Liver (tissue), 9 donors: ENCODE measurements around the gene MYO7B. TPM values are rescaled to one million over a fixed set of nuclear protein-coding genes. Genes with fewer than 3 reads are reported as not detected.

Experiments used
- DNase-seq: peaks from one replicate; pipeline ENCODE4 v3.0.0-alpha.2; 2017; ENCODE audit warnings: low spot score
- H3K27ac ChIP-seq, 2 donors: one replicate each; pipeline ENCODE4 v1.7.0; 2013; ENCODE audit warnings: inconsistent platforms in 2 of 2, low read length in 2 of 2, control low read depth in 1 of 2, low read depth in 1 of 2, mild to moderate bottlenecking in 1 of 2
- H3K27me3 ChIP-seq, 4 donors: one replicate each; pipeline versions ENCODE4 v1.6.1 to v1.7.0; 2013; ENCODE audit warnings: low read length in 3 of 4, inconsistent platforms in 1 of 4, mild to moderate bottlenecking in 1 of 4, moderate library complexity in 1 of 4; ENCODE audit not compliant: control insufficient read depth in 4 of 4, insufficient read depth in 4 of 4
- H3K36me3 ChIP-seq, 4 donors: one replicate each; pipeline versions ENCODE4 v1.6.1 to v1.7.0; 2013; ENCODE audit warnings: low read length in 3 of 4, mild to moderate bottlenecking in 3 of 4, low read depth in 1 of 4, moderate library complexity in 1 of 4; ENCODE audit not compliant: control insufficient read depth in 4 of 4, insufficient read depth in 3 of 4
- H3K4me1 ChIP-seq, 4 donors: one replicate each; pipeline versions ENCODE4 v1.6.1 to v1.7.0; 2013; ENCODE audit warnings: low read length in 3 of 4, mild to moderate bottlenecking in 3 of 4, moderate library complexity in 1 of 4; ENCODE audit not compliant: control insufficient read depth in 4 of 4, insufficient read depth in 4 of 4
- H3K4me3 ChIP-seq, 3 donors: one replicate each; pipeline versions ENCODE4 v1.6.1 to v1.7.0; 2013; ENCODE audit warnings: low read length in 3 of 3, control low read depth in 1 of 3, low read depth in 1 of 3, mild to moderate bottlenecking in 1 of 3
- H3K9ac ChIP-seq, 2 donors: one replicate each; pipeline ENCODE4 v1.7.0; 2013; ENCODE audit warnings: low read length in 2 of 2, mild to moderate bottlenecking in 2 of 2, moderate library complexity in 2 of 2, control low read depth in 1 of 2, low read depth in 1 of 2
- H3K9me3 ChIP-seq, 4 donors: one replicate each; pipeline versions ENCODE4 v1.6.1 to v1.7.0; 2013; ENCODE audit warnings: low read length in 3 of 4; ENCODE audit not compliant: control insufficient read depth in 4 of 4
- FOXA1 ChIP-seq: IDR thresholded peaks from 2 replicates; pipeline ENCODE4 v1.6.1; 2016; ENCODE audit warnings: antibody characterized with exemption
- FOXA2 ChIP-seq: IDR thresholded peaks from 2 replicates; pipeline ENCODE4 v1.6.1; 2016; ENCODE audit warnings: antibody characterized with exemption
- GABPA ChIP-seq, 2 donors: IDR thresholded peaks in 1 of 2; conservative IDR thresholded peaks in 1 of 2; 2 replicates each; pipeline ENCODE4 v1.6.1; 2016; ENCODE audit warnings: antibody characterized with exemption in 2 of 2, mild to moderate bottlenecking in 1 of 2, moderate library complexity in 1 of 2
- HNF4A ChIP-seq, 2 donors: conservative IDR thresholded peaks; 2 replicates each; pipeline ENCODE4 v1.6.1; 2016; ENCODE audit warnings: antibody characterized with exemption in 2 of 2, mild to moderate bottlenecking in 2 of 2
- JUND ChIP-seq, 2 donors: IDR thresholded peaks; 2 replicates each; pipeline ENCODE4 v1.6.1; 2016; ENCODE audit warnings: antibody characterized with exemption in 2 of 2
- NR2F2 ChIP-seq: IDR thresholded peaks from 2 replicates; pipeline ENCODE4 v1.6.1; 2016; ENCODE audit warnings: antibody characterized with exemption
- RAD21 ChIP-seq, 2 donors: IDR thresholded peaks; 2 replicates each; pipeline ENCODE4 v1.6.1; 2016; ENCODE audit warnings: antibody characterized with exemption in 2 of 2, mild to moderate bottlenecking in 2 of 2
- REST ChIP-seq: IDR thresholded peaks from 2 replicates; pipeline ENCODE4 v1.6.1; 2016; ENCODE audit warnings: antibody characterized with exemption, mild to moderate bottlenecking
- RXRA ChIP-seq, 2 donors: IDR thresholded peaks; 2 replicates each; pipeline ENCODE4 v1.6.1; 2017 to 2018; ENCODE audit warnings: antibody characterized with exemption in 2 of 2, mild to moderate bottlenecking in 1 of 2
- SP1 ChIP-seq: IDR thresholded peaks from 2 replicates; pipeline ENCODE4 v1.6.1; 2018; ENCODE audit warnings: antibody characterized with exemption, mild to moderate bottlenecking
- TAF1 ChIP-seq: conservative IDR thresholded peaks from 2 replicates; pipeline ENCODE4 v1.6.1; 2016; ENCODE audit warnings: antibody characterized with exemption, mild to moderate bottlenecking
- YY1 ChIP-seq: IDR thresholded peaks from 2 replicates; pipeline ENCODE4 v1.6.1; 2016; ENCODE audit warnings: antibody characterized with exemption, mild to moderate bottlenecking
- ZBTB33 ChIP-seq: IDR thresholded peaks from 2 replicates; pipeline ENCODE4 v1.6.1; 2016; ENCODE audit warnings: antibody characterized with exemption
- WGBS: extraction: QIAGEN DNeasy Blood & Tissue Kit; methylation state at CpG from one replicate; pipeline ENCODE4 v1.1.7; 2013; 5-methylcytosine and 5-hydroxymethylcytosine counted together
- polyA plus RNA-seq, 2 donors: library from polyadenylated mRNA; stranded (reverse) in 1 of 2; unstranded in 1 of 2; fragments of 200-250 nt in 1 of 2; fragments of >200 nt in 1 of 2; fragmentation: Nextera tagmentation in 1 of 2; extraction: Ambion mirVana in 1 of 2; gene quantifications; one replicate each; pipeline versions ENCODE4 v1.2.1 to v1.2.3, GENCODE V29; 2013 to 2015
- total RNA-seq, 2 donors: library from RNA; depleted of rRNA; stranded (reverse); fragments of >200 nt; gene quantifications; one replicate each; pipeline ENCODE4 v1.2.3, GENCODE V29; 2014
- TF ChIP-seq, protein P1 (sequence below): fragments of 150-350 bp; IDR thresholded peaks from 2 replicates; pipeline ENCODE4 v1.5.1; 2017; ENCODE audit warnings: improper control_type of control experiment, low read depth, low read length; ENCODE audit not compliant: missing input control
- TF ChIP-seq, protein P2 (sequence below): IDR thresholded peaks from 2 replicates; pipeline ENCODE4 v1.6.1; 2016; ENCODE audit warnings: antibody characterized with exemption
- TF ChIP-seq, protein P3 (sequence below): IDR thresholded peaks from 2 replicates; pipeline ENCODE4 v1.6.1; 2016; ENCODE audit warnings: antibody characterized with exemption
- donor health status: healthy.
- donor health status: healthy.
- donor health status: healthy.
- donor health status: healthy.
- donor health status: healthy.

MYO7B gene
- total and polyA plus RNA-seq, 4 donors, result 0.15 to 1.1 (median 0.64) TPM

DNA sequence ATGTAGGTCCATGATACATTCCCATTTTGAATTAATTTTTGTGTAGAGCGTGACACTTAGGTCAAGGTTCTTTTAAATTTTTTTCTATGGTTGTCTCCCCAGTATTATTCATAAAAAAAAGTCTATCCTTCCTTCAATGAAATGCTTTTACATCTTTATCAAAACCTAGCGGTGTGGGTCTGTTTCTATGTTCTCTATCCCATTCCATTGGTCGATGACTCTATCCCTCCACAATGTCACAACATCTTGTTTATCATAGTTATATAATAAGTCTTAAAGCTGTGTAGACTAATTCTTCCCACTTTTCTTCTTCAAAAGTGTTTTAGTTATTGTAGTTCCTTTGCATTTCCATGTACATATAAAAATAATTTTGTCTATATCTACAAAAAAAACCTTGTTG is 63.2 kb downstream of the MYO7B start (continued):
- TF ChIP-seq REST (no peak), JUND (IDR thresholded peaks at IDR 0.05) (no peak), FOXA2 (no peak)

- peaks cover 0 to 7% (median 0%) of the 10 kb centered on the region in 4 donors for H3K9me3 ChIP-seq
- no peaks in the 10 kb centered on the region for H3K27me3 ChIP-seq
- no peak overlapping the region for H3K27ac ChIP-seq
- no peaks in the 10 kb centered on the region for H3K4me1 ChIP-seq
- no peak overlapping the region for H3K9ac ChIP-seq
- 84% methylated on average over 3 of the region's 3 CpGs for WGBS
- DNase-seq, result no peak
- no peak overlapping the region for H3K4me3 ChIP-seq
- no peaks in the 10 kb centered on the region for H3K36me3 ChIP-seq
- TF ChIP-seq FOXA1, result no peak
- TF ChIP-seq, protein P1, sequence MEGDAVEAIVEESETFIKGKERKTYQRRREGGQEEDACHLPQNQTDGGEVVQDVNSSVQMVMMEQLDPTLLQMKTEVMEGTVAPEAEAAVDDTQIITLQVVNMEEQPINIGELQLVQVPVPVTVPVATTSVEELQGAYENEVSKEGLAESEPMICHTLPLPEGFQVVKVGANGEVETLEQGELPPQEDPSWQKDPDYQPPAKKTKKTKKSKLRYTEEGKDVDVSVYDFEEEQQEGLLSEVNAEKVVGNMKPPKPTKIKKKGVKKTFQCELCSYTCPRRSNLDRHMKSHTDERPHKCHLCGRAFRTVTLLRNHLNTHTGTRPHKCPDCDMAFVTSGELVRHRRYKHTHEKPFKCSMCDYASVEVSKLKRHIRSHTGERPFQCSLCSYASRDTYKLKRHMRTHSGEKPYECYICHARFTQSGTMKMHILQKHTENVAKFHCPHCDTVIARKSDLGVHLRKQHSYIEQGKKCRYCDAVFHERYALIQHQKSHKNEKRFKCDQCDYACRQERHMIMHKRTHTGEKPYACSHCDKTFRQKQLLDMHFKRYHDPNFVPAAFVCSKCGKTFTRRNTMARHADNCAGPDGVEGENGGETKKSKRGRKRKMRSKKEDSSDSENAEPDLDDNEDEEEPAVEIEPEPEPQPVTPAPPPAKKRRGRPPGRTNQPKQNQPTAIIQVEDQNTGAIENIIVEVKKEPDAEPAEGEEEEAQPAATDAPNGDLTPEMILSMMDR, result no peak
- no peak for TF ChIP-seq SP1
- TF ChIP-seq TAF1, result no peak
- TF ChIP-seq, protein P2, sequence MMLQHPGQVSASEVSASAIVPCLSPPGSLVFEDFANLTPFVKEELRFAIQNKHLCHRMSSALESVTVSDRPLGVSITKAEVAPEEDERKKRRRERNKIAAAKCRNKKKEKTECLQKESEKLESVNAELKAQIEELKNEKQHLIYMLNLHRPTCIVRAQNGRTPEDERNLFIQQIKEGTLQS, result no peak
- TF ChIP-seq NR2F2, result no peak
- no peak for TF ChIP-seq REST
- TF ChIP-seq HNF4A (conservative IDR thresholded peaks at IDR 0.05), result no peak
- TF ChIP-seq, protein P3, sequence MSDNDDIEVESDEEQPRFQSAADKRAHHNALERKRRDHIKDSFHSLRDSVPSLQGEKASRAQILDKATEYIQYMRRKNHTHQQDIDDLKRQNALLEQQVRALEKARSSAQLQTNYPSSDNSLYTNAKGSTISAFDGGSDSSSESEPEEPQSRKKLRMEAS, result no peak
- no peak for TF ChIP-seq YY1
- TF ChIP-seq RAD21 (IDR thresholded peaks at IDR 0.05), result no peak
- TF ChIP-seq RXRA (IDR thresholded peaks at IDR 0.05), result no peak
- TF ChIP-seq ZBTB33, result no peak
- TF ChIP-seq GABPA (IDR thresholded peaks at IDR 0.05 in 1 of 2, conservative IDR thresholded peaks at IDR 0.05 in 1 of 2), result no peak
Measured at GRCh38 chr2:127599211-127599610, 63.7 kb downstream of the MYO7B start.
